GM12878 (cell line): Measurements from ENCODE around the gene SIN3A. TPM values are rescaled to one million over a fixed set of nuclear protein-coding genes. Genes with fewer than 3 reads are reported as not detected.

Experiments
- BACH1 ChIP-seq: fragments of 450-650 bp; IDR thresholded peaks from 2 replicates; pipeline ENCODE4 v1.6.1; 2017; ENCODE audit warnings: mild to moderate bottlenecking, borderline replicate concordance
- BCL11A ChIP-seq: IDR thresholded peaks from 2 replicates; pipeline ENCODE4 v1.6.1; 2011; ENCODE audit warnings: low read depth, low read length
- BHLHE40 ChIP-seq, 2 experiments: fragments of 450-650 bp in 1 of 2; IDR thresholded peaks; 2 replicates each; pipeline ENCODE4 v1.6.1; 2011 to 2017; ENCODE audit warnings: low read depth in 2 of 2, borderline replicate concordance in 1 of 2, improper control_type of control experiment in 1 of 2, low read length in 1 of 2, mild to moderate bottlenecking in 1 of 2
- CBFB ChIP-seq: IDR thresholded peaks from 2 replicates; pipeline ENCODE4 v1.6.1; 2016; ENCODE audit warnings: antibody characterized with exemption, low read depth
- CEBPB ChIP-seq, 2 experiments: fragments of 150-350 bp in 1 of 2; IDR thresholded peaks; 2 replicates each; pipeline ENCODE4 v1.6.1; 2012 to 2014; ENCODE audit warnings: low read depth in 2 of 2, low read length in 2 of 2, borderline replicate concordance in 1 of 2, inconsistent platforms in 1 of 2
- GABPA ChIP-seq: IDR thresholded peaks from 2 replicates; pipeline ENCODE4 v1.6.1; 2014; ENCODE audit warnings: antibody characterized with exemption, low read depth, mild to moderate bottlenecking, inconsistent platforms
- HCFC1 ChIP-seq: fragments of 150-350 bp; IDR thresholded peaks from 2 replicates; pipeline ENCODE4 v1.6.1; 2014; ENCODE audit warnings: low read length
- KLF5 ChIP-seq: fragments of 450-650 bp; IDR thresholded peaks from 2 replicates; pipeline ENCODE4 v1.6.1; 2014; ENCODE audit warnings: mild to moderate bottlenecking; ENCODE audit not compliant: partially characterized antibody
- MXI1 ChIP-seq: fragments of 150-350 bp; IDR thresholded peaks from 2 replicates; pipeline ENCODE4 v1.6.1; 2011; ENCODE audit warnings: low read depth, mild to moderate bottlenecking, inconsistent platforms, low read length, improper control_type of control experiment
- PML ChIP-seq: IDR thresholded peaks from 2 replicates; pipeline ENCODE4 v1.6.1; 2012; ENCODE audit warnings: low read length, inconsistent platforms
- POLR2AphosphoS2 ChIP-seq: IDR thresholded peaks from 2 replicates; pipeline ENCODE4 v1.6.1; 2011; ENCODE audit warnings: low read depth, mild to moderate bottlenecking, low read length, improper control_type of control experiment, moderate library complexity
- SIN3A ChIP-seq: IDR thresholded peaks from 2 replicates; pipeline ENCODE4 v1.6.1; 2012; ENCODE audit warnings: low read depth, low read length, improper control_type of control experiment
- SMAD5 ChIP-seq: IDR thresholded peaks from 2 replicates; pipeline ENCODE4 v1.6.1; 2016; ENCODE audit warnings: antibody characterized with exemption, low read depth
- SMARCA5 ChIP-seq: fragments of 450-650 bp; IDR thresholded peaks from 2 replicates; pipeline ENCODE4 v1.6.1; 2017; ENCODE audit warnings: mild to moderate bottlenecking
- ZNF24 ChIP-seq: fragments of 450-650 bp; IDR thresholded peaks from 2 replicates; pipeline ENCODE4 v1.6.1; 2017; ENCODE audit warnings: antibody characterized with exemption, mild to moderate bottlenecking
- polyA plus RNA-seq, 11 experiments: library from polyadenylated mRNA; depleted of rRNA in 4 of 11; unstranded in 6 of 11; stranded (reverse) in 5 of 11; fragments of >200 nt; fragmentation: Nextera tagmentation in 4 of 11; fragmentation: Illumina TruSeq in 1 of 11; extraction: Ambion mirVana in 4 of 11; extraction: Trizol in 1 of 11; gene quantifications; 1 replicate in 1 of 11; 2 replicates in 10 of 11; pipeline versions ENCODE4 v1.2.1 to v1.2.3, GENCODE V29; 2011 to 2016; ENCODE audit warnings: inconsistent platforms in 2 of 11, missing spikeins in 2 of 11, low read depth in 1 of 11
- total RNA-seq, 4 experiments: library from RNA; depleted of rRNA in 3 of 4; stranded (reverse); fragments of >200 nt in 3 of 4; fragmentation: Illumina TruSeq in 1 of 4; extraction: Trizol in 1 of 4; gene quantifications; 2 replicates each; pipeline versions ENCODE4 v1.2.1 to v1.2.3, GENCODE V29; 2013 to 2021
- TF ChIP-seq, protein P1 (sequence below): fragments of 450-650 bp; formaldehyde crosslinking; IDR thresholded peaks from 2 replicates; pipeline ENCODE4 v1.4.0; 2022; ENCODE audit warnings: mild to moderate bottlenecking, moderate library complexity
- TF ChIP-seq, protein P2 (sequence below): IDR thresholded peaks from 2 replicates; pipeline ENCODE4 v1.6.1; 2011; ENCODE audit warnings: borderline replicate concordance, low read depth, mild to moderate bottlenecking, moderate library complexity, low read length; ENCODE audit not compliant: insufficient read depth, poor library complexity, severe bottlenecking
- TF ChIP-seq, protein P3 (sequence below): fragments of 450-650 bp; IDR thresholded peaks from 2 replicates; pipeline ENCODE4 v1.6.1; 2017; ENCODE audit warnings: mild to moderate bottlenecking
- TF ChIP-seq, protein P4 (sequence below): fragments of 450-650 bp; IDR thresholded peaks from 2 replicates; pipeline ENCODE4 v1.6.1; 2016; ENCODE audit warnings: mild to moderate bottlenecking
- TF ChIP-seq, protein P5 (sequence below), 3 experiments: IDR thresholded peaks in 2 of 3; conservative IDR thresholded peaks in 1 of 3; 2 replicates each; pipeline ENCODE4 v1.5.1; 2011; ENCODE audit warnings: low read depth in 3 of 3, low read length in 3 of 3, mild to moderate bottlenecking in 3 of 3, control low read depth in 2 of 3, moderate library complexity in 2 of 3, inconsistent platforms in 1 of 3, mixed read lengths in 1 of 3; ENCODE audit not compliant: control insufficient read depth in 2 of 3, insufficient read depth in 1 of 3; ENCODE audit errors: extremely low read depth in 1 of 3

SIN3A gene
- total and polyA plus RNA-seq, 10 of the 15 experiments (the other 5 are each of a cell fraction or from before 2014, with no cell fraction given), result 6.4 to 62.2 (median 29.2) TPM

DNA sequence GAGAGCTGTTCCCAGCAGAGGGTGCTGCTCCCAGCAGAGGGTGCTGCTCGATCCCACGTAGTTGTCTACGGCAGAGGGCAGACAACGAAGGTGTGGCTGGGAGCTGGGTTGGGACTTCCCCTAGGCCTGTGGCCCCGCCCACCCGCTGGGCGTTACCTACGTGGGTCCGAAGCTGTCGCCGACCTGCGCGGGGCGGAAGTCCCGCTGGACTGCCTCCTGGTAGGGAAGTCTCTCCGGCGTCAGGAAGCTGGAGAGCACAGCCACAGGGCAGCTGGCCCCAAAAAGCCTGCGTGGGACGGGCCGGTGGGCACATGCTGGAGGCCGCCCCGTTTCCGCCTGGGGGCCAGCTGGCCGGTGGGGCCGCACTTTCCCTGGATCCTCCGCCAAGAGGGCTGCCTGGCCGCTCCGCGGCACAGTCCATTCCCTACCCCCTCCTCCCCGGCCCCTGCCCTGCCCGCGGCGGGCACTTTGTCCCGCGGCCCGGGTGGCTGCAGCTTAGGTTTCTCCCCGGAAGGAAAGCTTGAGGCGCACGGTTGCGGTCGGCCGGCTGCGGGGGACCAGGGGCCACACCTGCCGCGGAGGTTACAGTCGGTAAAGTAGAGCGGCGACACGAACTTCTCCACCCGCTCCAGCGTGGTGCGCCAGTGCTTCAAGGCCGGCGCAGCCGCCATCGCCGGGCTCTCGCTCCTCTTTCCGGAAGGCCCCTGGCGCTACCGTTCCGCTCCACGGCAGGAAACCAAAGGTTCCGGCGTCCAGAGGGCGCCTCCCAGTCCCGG, 83.4 kb downstream of the SIN3A start, which contains the start of gene MAN2C1 (continued):
- TF ChIP-seq, protein P1, sequence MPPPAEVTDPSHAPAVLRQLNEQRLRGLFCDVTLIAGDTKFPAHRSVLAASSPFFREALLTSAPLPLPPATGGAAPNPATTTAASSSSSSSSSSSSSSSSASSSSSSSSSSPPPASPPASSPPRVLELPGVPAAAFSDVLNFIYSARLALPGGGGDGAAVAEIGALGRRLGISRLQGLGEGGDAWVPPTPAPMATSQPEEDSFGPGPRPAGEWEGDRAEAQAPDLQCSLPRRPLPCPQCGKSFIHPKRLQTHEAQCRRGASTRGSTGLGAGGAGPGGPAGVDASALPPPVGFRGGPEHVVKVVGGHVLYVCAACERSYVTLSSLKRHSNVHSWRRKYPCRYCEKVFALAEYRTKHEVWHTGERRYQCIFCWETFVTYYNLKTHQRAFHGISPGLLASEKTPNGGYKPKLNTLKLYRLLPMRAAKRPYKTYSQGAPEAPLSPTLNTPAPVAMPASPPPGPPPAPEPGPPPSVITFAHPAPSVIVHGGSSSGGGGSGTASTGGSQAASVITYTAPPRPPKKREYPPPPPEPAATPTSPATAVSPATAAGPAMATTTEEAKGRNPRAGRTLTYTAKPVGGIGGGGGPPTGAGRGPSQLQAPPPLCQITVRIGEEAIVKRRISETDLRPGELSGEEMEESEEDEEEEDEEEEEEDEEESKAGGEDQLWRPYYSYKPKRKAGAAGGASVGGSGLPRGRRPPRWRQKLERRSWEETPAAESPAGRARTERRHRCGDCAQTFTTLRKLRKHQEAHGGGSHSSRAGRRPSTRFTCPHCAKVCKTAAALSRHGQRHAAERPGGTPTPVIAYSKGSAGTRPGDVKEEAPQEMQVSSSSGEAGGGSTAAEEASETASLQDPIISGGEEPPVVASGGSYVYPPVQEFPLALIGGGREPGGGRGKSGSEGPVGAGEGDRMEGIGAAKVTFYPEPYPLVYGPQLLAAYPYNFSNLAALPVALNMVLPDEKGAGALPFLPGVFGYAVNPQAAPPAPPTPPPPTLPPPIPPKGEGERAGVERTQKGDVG (CRISPR knock-in tag), result no peak
- TF ChIP-seq SMAD5 (peak; percentile 82), BCL11A (no peak), GABPA (peak; percentile 96), ZNF24 (peak; percentile 83), CBFB (peak; percentile 61), HCFC1 (peak; percentile 82), MXI1 (peak; percentile 86; the same call in 1 of the 2 replicates), SIN3A (peak; percentile 89), SMARCA5 (peak; percentile 81), PML (peak; percentile 97), CEBPB (IDR thresholded peaks at IDR 0.05; ENCODE audit: borderline replicate concordance in 1 of 2, low read depth in 2 of 2, low read length in 2 of 2) (no peak), KLF5 (peak; percentile 82), BHLHE40 (IDR thresholded peaks at IDR 0.05; ENCODE audit: borderline replicate concordance in 1 of 2, low read depth in 2 of 2, low read length in 1 of 2) (peak; percentile 22 to 53; a peak in 2 of 4 replicates), POLR2AphosphoS2 (peak; percentile 77), BACH1 (peak; percentile 88)
- TF ChIP-seq, protein P2, sequence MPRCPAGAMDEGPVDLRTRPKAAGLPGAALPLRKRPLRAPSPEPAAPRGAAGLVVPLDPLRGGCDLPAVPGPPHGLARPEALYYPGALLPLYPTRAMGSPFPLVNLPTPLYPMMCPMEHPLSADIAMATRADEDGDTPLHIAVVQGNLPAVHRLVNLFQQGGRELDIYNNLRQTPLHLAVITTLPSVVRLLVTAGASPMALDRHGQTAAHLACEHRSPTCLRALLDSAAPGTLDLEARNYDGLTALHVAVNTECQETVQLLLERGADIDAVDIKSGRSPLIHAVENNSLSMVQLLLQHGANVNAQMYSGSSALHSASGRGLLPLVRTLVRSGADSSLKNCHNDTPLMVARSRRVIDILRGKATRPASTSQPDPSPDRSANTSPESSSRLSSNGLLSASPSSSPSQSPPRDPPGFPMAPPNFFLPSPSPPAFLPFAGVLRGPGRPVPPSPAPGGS, result peak; percentile 61
- TF ChIP-seq, protein P3, sequence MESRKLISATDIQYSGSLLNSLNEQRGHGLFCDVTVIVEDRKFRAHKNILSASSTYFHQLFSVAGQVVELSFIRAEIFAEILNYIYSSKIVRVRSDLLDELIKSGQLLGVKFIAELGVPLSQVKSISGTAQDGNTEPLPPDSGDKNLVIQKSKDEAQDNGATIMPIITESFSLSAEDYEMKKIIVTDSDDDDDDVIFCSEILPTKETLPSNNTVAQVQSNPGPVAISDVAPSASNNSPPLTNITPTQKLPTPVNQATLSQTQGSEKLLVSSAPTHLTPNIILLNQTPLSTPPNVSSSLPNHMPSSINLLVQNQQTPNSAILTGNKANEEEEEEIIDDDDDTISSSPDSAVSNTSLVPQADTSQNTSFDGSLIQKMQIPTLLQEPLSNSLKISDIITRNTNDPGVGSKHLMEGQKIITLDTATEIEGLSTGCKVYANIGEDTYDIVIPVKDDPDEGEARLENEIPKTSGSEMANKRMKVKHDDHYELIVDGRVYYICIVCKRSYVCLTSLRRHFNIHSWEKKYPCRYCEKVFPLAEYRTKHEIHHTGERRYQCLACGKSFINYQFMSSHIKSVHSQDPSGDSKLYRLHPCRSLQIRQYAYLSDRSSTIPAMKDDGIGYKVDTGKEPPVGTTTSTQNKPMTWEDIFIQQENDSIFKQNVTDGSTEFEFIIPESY, result 0 out of 2 replicates have a peak, but pooled peaks have one; percentile 25
- TF ChIP-seq, protein P4, sequence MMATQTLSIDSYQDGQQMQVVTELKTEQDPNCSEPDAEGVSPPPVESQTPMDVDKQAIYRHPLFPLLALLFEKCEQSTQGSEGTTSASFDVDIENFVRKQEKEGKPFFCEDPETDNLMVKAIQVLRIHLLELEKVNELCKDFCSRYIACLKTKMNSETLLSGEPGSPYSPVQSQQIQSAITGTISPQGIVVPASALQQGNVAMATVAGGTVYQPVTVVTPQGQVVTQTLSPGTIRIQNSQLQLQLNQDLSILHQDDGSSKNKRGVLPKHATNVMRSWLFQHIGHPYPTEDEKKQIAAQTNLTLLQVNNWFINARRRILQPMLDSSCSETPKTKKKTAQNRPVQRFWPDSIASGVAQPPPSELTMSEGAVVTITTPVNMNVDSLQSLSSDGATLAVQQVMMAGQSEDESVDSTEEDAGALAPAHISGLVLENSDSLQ, result 0 out of 2 replicates have a peak, but pooled peaks have one; percentile 34
- TF ChIP-seq, protein P5, sequence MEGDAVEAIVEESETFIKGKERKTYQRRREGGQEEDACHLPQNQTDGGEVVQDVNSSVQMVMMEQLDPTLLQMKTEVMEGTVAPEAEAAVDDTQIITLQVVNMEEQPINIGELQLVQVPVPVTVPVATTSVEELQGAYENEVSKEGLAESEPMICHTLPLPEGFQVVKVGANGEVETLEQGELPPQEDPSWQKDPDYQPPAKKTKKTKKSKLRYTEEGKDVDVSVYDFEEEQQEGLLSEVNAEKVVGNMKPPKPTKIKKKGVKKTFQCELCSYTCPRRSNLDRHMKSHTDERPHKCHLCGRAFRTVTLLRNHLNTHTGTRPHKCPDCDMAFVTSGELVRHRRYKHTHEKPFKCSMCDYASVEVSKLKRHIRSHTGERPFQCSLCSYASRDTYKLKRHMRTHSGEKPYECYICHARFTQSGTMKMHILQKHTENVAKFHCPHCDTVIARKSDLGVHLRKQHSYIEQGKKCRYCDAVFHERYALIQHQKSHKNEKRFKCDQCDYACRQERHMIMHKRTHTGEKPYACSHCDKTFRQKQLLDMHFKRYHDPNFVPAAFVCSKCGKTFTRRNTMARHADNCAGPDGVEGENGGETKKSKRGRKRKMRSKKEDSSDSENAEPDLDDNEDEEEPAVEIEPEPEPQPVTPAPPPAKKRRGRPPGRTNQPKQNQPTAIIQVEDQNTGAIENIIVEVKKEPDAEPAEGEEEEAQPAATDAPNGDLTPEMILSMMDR (IDR thresholded peaks at IDR 0.05 in 2 of 3, conservative IDR thresholded peaks at IDR 0.05 in 1 of 3; ENCODE audit: control insufficient read depth in 2 of 3, extremely low read depth in 1 of 3, insufficient read depth in 1 of 3, low read depth in 3 of 3, low read length in 3 of 3), result peak; percentile 81 to 95 (median 87)
